HG02798 (cell line): ENCODE results near the gene THSD7A.

Experiments
- ATAC-seq: cut with Tn5 transposase; IDR thresholded peaks from one replicate; pipeline ENCODE4 v1.9.1; 2021; ENCODE audit warnings: mild to moderate bottlenecking; ENCODE audit not compliant: unreplicated experiment, poor library complexity

The THSD7A gene

DNA sequence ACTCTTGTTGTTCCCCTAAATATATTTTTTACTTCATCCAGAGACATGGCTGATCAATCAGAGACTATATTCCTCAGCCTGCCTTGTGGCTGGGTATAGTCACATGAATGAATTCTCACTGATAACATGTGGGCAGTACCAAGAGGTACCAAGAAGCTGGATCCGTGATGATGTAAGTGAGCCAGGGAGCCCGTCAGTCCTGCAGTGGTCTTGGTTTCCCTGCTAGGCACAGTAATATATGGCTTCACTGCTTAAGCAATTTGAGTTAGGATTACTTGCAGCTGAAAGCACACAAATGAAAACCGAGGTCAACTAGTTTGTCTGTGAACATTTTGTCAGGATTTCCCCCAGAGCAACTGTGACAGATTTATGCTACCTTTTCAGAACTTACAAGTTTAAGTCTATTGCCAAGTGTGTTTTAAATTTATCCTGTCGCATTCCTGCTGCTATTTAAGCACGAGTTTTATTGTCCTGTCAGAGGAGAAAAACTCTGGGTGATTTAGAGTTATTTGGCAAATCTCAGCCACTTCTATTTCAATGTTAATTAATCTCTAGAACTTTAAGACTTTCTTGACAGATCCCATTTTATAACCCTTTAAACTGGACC lies 476.5 kb downstream of the THSD7A start:
- ATAC-seq: no peak

DNA sequence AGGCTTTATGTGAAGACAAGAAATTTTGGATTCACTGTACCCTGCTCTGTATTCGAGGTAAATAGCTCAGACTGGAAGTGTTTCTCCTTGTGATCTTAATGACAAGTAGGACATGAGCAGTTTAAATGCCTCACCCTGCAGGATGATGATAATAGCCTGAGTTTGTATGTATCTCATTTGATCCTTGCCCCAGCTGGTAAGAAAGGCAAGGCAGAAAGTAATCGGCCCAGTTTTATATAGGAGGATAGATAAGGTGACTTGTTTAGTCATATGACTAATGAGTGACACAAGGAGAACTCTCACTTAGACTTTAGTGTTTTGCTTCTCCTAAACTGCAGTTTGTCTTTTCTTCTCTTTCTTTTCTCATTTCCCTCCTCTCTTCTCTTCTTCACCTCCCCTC lies 485.7 kb downstream of the THSD7A start:
- no peak for ATAC-seq

DNA sequence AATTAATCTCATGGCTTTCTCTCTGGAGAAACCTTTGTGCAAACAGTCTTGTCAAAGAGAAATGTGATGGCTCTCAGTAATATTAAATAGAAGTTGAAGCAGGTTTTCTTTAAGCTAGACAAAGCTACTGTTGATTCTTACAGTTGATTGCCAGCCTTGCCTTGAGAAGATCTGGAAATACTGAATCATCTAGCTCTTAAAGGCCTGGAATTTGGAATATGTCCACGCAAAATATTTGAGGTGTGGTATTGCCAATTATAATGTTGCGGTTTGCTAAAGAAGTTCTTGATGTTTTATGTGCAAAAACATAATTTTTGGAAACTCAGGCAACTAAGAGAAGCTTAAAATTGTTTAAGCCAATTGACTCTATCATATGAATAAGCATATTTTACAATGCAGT lies 486.4 kb downstream of the THSD7A start:
- no peak for ATAC-seq

DNA sequence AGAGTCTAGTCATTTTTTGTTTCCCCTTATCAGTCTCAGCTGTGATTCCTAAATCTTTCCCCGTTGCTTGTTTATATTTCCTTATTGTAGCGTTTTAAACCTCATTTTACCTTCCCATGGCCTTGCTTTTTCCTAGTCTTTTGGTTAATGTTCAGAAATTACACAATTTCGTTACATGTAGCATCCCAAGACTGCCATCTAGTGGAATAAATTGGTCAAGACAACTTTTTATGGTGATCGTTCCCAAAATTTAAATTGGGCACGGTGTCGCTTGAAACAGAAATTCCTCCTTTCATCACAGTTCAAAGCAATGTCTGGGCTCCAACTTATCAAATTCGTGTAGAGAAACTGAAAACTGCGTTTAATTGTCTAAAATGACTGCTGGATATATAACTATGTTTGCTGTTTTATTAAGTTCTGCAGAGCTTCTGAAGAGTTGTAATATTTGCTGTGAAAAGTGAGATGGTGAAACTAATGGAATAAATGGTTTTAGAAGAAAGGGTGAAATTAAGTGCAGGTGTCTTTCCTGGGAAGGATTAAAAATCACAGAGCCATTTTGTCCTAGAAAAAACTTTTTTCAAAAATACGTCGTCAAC lies 488.1 kb downstream of the THSD7A start:
- peak; percentile 53 for ATAC-seq

DNA sequence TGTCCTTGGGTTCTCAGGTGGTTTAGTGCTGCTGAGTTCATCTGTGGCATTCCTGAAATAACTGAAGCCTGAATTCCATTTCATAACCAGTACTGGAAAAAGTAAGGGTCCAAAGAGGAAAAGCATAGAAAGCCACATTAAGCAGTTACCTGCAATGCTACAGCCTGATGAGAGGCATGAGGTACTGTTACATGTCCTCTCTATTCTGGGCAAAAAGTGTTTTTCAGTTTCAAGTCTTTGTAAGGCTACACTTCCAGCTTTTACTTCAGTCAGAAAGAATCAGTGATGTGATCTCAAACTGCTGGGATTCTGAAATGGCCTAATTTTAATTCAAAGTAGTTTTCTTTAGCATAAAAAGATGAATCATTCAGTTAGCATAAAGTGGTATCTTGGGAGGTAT lies 488.9 kb downstream of the THSD7A start:
- no peak for ATAC-seq

DNA sequence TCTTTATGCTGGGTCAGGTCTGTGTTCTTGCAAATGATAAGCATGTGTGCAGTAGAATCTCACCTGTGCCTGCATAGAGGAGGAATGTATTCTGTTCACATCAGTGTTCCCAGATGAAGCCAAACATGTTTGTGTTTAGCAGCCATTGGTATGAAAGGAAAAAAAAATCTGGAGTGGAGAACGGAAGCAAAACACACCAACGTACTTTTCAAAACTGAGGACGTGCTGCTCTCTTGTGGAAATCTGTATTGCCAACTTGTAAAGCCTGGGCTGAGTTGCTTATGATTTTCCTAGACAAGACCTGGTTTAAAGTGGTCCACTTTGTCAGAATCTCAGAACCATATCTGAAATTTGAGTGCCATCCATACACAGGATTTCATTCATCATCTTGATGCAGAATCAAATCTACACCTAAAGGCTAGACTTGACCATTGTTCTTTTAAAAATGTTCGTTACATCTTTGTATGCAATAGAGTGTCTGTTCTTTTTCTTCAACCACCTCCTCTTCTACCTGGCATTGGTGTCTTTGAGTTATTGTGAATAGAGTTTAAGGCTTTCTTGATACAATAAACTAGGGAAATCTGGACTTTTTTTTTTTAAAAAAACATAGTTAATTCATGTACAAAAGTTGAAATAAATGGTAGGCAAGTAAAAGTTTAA lies 490.6 kb downstream of the THSD7A start:
- ATAC-seq: no peak

DNA sequence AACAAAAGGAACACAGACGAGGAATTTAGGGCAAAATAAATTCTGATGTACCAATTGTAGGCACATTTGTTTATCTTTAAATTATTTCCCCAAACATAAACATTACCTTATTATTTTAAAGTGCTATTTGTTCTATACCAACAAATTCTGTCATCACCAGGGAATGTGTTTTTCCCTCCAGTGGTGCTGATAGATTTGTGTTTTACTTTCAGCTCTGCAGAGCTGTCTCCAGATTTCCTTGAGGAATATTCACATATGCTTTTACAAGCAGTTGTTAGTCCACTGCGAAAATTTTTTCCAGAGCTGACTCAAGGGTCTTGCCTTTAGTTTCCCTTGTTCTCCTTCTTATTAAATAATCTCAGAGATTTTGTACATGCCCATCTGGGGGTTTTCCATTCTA lies 495.6 kb downstream of the THSD7A start:
- ATAC-seq: no peak

DNA sequence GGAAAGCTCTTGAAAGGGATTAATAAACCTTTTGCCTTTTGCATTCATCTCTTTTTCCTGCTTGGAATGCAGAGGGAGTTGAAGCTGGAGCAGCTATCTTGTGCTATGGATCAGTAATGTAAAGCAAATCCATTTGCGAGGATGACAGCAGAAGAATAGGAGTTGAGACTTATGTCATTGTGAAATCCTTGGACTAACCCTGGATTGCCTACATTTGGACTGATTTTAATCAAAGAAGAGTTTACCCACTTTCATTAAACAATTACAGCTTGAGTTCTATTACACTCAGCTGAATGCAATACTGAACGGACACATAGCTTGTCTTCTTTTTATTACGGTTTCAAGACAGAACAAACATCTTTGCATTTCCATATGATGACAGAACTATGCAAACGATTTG lies 496.1 kb downstream of the THSD7A start:
- no peak for ATAC-seq

DNA sequence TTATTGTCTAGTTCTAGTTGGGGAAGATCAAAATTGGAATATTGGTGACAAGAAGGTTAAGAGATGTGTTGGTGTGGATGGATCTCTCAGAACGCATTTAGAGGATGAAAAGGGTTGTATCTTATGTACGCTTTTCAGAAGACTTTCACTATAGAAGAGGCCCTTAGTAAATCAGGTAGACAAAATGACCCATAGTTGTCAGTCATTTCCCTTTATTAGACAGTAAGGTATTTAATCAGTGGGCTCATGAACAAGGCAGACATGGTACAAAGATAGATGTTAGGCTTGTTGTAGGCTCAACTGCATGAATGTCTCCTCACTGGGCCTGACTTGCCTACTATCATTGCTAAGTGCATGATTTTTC lies 499.2 kb downstream of the THSD7A start:
- ATAC-seq: peak; percentile 44

DNA sequence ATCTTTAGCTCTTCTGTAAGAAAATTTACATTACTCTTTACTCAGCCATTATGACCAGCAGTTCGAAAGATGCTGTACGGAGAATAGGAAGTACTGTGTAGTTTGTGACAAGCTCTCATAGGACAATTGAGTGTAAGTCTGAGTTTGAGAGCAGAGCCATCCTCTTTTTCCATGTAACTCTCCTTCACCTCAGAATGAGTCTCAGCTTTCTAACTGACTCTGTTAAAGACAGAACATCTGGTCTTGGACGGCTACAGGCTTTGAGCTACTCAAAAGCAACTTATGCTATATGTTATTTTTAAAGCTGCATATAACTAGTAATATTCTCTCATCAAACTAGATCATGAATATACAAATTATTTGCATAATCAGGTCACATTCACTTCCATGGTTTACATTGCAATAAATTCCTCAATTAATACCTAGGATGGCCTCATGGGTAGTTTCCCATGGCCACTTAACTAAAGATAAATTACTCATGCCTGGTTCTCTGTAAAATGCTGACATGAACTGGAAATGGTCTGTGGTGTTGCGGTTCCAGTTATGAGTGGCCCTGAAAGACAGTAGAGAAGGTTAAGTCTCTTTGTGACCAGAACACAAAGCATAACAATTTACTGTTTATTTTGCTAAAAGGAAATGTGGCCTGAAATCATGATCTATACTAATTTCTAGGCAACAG lies 499.7 kb downstream of the THSD7A start:
- peak; percentile 95 for ATAC-seq

DNA sequence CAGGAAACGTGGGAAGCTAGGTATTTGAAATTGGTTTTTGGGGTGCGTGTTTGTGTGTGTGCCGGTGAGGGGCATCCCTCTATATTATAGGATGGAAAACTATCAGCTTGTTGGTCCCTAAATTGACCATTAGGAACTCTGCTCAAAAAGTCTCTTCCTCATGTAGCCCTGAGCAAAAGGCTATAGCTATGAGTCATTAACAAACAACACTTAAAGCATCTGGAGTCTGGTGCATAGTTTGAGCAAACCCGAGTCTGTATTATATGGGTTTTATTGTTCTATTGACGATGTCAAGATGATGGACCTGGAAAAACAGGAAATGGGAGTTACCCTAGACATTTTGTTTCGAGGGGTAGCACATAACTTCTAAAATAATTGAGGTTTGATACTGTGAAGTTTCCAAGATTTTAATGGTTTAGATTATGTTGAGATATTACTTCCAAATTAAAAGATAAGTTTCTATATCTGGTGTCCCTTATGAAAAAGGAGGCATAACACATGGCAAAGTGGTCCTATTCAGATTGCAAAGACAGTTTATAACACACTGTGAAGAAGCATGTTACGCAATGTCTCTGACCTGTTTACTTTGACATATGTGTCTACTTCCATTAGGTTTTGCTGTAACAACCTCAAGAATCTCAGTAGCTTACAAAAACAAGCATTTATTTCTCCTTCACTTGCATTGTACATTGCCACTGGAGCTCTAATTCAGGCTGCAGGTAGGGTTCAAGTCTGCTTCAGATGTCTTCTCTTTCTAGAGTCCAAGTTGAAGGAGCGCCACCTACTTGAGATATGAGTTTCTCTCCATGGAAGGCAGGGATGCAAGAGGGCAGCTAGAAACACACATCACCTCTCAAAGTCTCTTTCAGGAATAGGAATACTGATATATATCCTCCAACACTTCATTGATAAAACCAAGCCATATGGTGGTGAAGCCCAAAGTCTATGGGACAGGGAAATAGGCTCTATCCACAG lies 500.6 kb downstream of the THSD7A start:
- no peak for ATAC-seq

DNA sequence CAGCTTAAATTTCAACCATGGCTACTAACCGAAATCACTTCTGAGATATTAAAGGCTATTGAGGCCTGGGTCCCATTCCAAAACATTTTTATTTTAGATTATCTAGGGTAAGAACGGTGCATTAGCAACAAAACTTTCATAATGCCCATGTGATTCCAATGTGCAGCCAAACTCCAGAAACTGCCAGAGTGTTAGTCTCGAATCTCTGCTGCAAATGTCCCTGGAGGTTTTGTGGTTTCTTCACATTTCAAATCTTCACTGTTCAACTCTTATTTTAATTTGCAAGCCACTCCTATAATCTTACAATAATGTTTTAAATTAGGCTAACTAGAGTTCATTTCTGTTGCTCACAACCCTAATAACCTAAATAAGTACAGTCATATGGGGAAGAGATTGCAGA lies 501.3 kb downstream of the THSD7A start:
- no peak for ATAC-seq

DNA sequence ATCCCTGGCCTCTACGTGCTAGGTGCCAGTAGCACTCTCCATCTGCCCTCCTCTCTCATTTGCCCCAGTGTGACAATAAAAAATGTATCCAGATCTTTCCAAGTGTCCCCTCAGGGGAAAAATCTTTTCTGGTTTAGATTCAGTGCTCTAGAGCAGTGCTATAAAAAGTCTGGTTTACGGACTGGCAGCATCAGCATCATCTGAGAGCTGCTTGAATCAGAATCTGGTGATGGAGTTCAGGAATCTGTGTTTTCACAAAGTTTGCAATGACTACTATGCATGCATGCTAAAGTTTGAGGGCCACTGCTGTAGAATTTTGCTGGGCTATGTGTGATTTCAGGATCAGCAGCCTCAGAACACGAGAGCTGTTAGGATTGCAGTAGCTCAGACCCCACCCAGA lies 501.8 kb downstream of the THSD7A start:
- ATAC-seq: no peak

DNA sequence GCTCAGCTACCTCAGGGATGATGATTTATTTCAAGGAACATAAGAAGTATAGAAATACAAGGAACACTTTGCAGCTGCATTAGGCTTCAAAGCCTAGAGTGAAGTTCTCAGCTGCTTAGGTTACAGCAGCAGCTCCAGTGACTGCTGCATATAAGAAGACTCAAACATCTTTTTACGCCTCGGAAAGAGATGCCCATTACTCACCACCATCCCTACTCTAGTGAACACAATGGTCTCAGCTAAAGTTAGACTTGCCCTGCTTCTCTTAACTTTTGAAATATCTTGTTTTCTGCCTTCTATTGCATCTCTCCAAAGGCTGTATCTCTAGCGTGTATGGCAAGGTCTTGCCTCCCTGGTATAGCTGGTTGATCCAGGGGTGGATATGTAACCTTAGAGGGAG lies 502.4 kb downstream of the THSD7A start:
- ATAC-seq: no peak

DNA sequence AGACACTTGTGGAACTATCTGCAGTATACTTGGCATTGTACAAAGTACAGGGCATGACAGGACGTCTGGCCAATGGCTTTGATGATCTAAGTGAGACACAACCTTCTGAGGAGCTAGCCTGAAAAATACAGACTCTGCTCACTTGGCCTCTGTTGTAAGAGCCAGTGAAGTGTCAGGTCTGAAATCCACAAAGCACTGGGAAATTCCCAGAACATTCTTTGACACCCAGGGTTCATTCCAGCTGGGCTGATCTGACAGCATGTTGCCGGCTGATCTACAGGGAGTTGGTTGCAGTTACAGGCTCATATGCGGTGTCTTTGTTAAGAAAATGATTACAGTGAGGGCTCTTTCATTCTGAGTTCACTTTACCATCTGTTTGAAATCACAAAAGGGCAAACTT lies 503.7 kb downstream of the THSD7A start:
- no peak for ATAC-seq

DNA sequence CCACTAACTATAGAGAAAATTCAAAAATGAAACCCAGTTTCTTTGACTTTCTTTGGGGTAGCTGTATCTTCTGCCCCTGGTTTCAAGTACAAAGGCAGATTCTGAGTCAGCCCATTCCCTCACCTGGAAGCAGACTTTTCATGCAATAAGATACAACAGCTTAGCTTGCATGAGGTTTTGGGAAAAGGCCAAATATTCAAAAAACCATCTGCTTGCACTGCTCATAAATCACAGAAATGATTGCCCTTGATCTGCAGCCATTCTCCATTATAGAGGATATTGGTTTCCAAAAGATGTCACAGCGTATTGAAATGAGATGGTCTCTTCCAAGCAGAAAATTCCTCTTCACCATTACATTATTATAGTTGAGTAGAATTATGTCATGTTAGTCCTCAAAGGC lies 504.4 kb downstream of the THSD7A start:
- no peak for ATAC-seq
